HCT116 (cell line): ENCODE data around the gene SEMA7A.

Experiments used
- CTCF ChIP-seq, 3 experiments: fragments of 200-600 bp in 1 of 3; sonication (generic) in 1 of 3; IDR thresholded peaks in 2 of 3; conservative IDR thresholded peaks in 1 of 3; 2 replicates each; pipeline ENCODE4 v1.5.1; 2012 to 2017; ENCODE audit warnings: low read depth in 2 of 3, low read length in 2 of 3, antibody characterized with exemption in 1 of 3, borderline replicate concordance in 1 of 3, control low read depth in 1 of 3, mild to moderate bottlenecking in 1 of 3, mixed read lengths in 1 of 3, mixed run types in 1 of 3, moderate library complexity in 1 of 3; ENCODE audit not compliant: insufficient read depth in 1 of 3
- RAD21 ChIP-seq: IDR thresholded peaks from 2 replicates; pipeline ENCODE4 v1.6.1; 2012; ENCODE audit warnings: low read depth, mild to moderate bottlenecking

- TF ChIP-seq CTCF (IDR thresholded peaks at IDR 0.05 in 2 of 3, conservative IDR thresholded peaks at IDR 0.05 in 1 of 3; ENCODE audit: borderline replicate concordance in 1 of 3, insufficient read depth in 1 of 3, low read depth in 2 of 3, low read length in 2 of 3): peak in 2 of 3 experiments; percentile 5 to 13; a peak in 1 of 6 replicates
- peak; percentile 50 for TF ChIP-seq RAD21
Measured at GRCh38 chr15:74460871-74461846, 27.4 kb upstream of the SEMA7A start, which contains the start of gene UBL7.
